GM12874 (cell line): ENCODE measurements around the gene UMODL1.

Experiments used
- CTCF ChIP-seq: IDR thresholded peaks from 2 replicates; pipeline ENCODE4 v1.5.1; 2011; ENCODE audit warnings: low read depth, mild to moderate bottlenecking, control low read depth, low read length, moderate library complexity; ENCODE audit not compliant: insufficient read depth

Gene UMODL1

GRCh38 chr21:42160111-42160721 is 89.1 kb downstream of the UMODL1 start:
- no peak for TF ChIP-seq CTCF

- no peak for TF ChIP-seq CTCF
These were observed 89.6 kb downstream of the UMODL1 start for GRCh38 chr21:42160765-42161164.

GRCh38 chr21:42161401-42161955 is 90.4 kb downstream of the UMODL1 start:
- no peak for TF ChIP-seq CTCF

GRCh38 chr21:42161956-42162681 is 91.0 kb downstream of the UMODL1 start:
- TF ChIP-seq CTCF, result no peak

- no peak for TF ChIP-seq CTCF
These were observed 91.9 kb downstream of the UMODL1 start for GRCh38 chr21:42162831-42163510.

GRCh38 chr21:42163511-42163863 is 92.4 kb downstream of the UMODL1 start:
- no peak for TF ChIP-seq CTCF

GRCh38 chr21:42164064-42164789 is 93.1 kb downstream of the UMODL1 start:
- TF ChIP-seq CTCF, result peak; percentile 75
